Measurements from ENCODE around the gene RUNX3. TPM values are rescaled to one million over a fixed set of nuclear protein-coding genes. Genes with fewer than 3 reads are reported as not detected.

Gene RUNX3
- total RNA-seq, 2 experiments from 2014 or later, result 177 to 183 TPM

- peak; percentile 65 for DNase-seq
- H3K4me3 Mint-ChIP-seq, result peak overlapping the region; percentile 50
- peaks cover 94% of the 10 kb centered on the region for H3K4me1 Mint-ChIP-seq
- peak overlapping the region; percentile 85 for H3K27ac Mint-ChIP-seq
- no peaks in the 10 kb centered on the region for H3K27me3 Mint-ChIP-seq
- H3K36me3 Mint-ChIP-seq (ENCODE audit: low read depth), result peaks cover 84% of the 10 kb centered on the region
- H3K9me3 Mint-ChIP-seq, result no peaks in the 10 kb centered on the region
- POLR2A ChIA-PET, result interaction anchor here (0.8 to 8.6 kb wide), 16 partner anchors 9 to 280 kb away, joined by 3 to 105 read pairs (median 6); partner anchors contain the start of genes RUNX3 and SYF2
- CTCF ChIA-PET, result interaction anchor here (0.7 to 3.6 kb wide), 14 partner anchors 11 to 165 kb away, joined by 3 to 42 read pairs (median 4); partner anchors contain the start of gene RUNX3
Measured at GRCh38 chr1:24952413-24952841, 22.4 kb upstream of the RUNX3 start.

GRCh38 chr1:24951810-24952412, 21.8 kb upstream of the RUNX3 start:
- no peaks in the 10 kb centered on the region for H3K9me3 Mint-ChIP-seq
- no peak for DNase-seq
- H3K27ac Mint-ChIP-seq, result peak overlapping the region; percentile 85
- no peaks in the 10 kb centered on the region for H3K27me3 Mint-ChIP-seq
- peaks cover 94% of the 10 kb centered on the region for H3K4me1 Mint-ChIP-seq
- peak overlapping the region; percentile 50 for H3K4me3 Mint-ChIP-seq
- H3K36me3 Mint-ChIP-seq (ENCODE audit: low read depth), result peaks cover 83% of the 10 kb centered on the region
- POLR2A ChIA-PET, result interaction anchor here (0.7 to 8.6 kb wide), 20 partner anchors 9 to 281 kb away, joined by 3 to 105 read pairs (median 6); partner anchors contain the start of genes RUNX3 and SYF2
- CTCF ChIA-PET, result interaction anchor here (0.7 to 3.6 kb wide), 20 partner anchors 11 to 253 kb away, joined by 3 to 42 read pairs (median 4); partner anchors contain the start of gene RUNX3

DNA sequence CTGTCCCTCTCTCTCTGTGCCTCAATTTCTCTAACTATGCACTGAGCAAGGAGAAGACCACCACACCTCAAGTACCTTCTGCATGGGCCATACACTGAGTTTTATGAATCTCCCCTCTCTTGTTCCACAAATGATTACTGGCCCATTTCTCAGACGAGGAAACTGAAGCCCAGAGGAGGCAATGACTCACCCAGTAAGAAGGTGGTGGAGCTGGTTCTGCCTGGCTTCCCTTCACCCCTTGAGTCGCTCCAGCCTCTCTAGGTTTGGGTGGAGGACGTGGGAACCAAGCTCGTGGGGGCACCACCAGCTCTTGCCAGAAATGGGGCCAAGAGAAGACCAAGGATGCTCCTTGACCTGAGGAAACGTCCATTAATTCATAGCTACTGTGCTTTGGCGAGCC, 21.3 kb upstream of the RUNX3 start:
- H3K27me3 Mint-ChIP-seq, result no peaks in the 10 kb centered on the region
- ChIA-PET CTCF (interaction anchor here (0.8 to 3.6 kb wide), 17 partner anchors 12 to 254 kb away, joined by 3 to 42 read pairs (median 4); partner anchors contain the start of gene RUNX3), POLR2A (interaction anchor here (0.6 to 8.6 kb wide), 15 partner anchors 11 to 281 kb away, joined by 3 to 105 read pairs (median 7); partner anchors contain the start of genes RUNX3 and SYF2)
- H3K4me1 Mint-ChIP-seq, result peaks cover 94% of the 10 kb centered on the region
- peak overlapping the region; percentile 85 for H3K27ac Mint-ChIP-seq
- peaks cover 77% of the 10 kb centered on the region for H3K36me3 Mint-ChIP-seq (ENCODE audit: low read depth)
- no peaks in the 10 kb centered on the region for H3K9me3 Mint-ChIP-seq
- peak; percentile 29 for DNase-seq
- no peak overlapping the region for H3K4me3 Mint-ChIP-seq

GRCh38 chr1:24949331-24949881, 19.3 kb upstream of the RUNX3 start:
- H3K36me3 Mint-ChIP-seq (ENCODE audit: low read depth), result peaks cover 69% of the 10 kb centered on the region
- CTCF ChIA-PET, result interaction anchor here (1.3 kb wide), 1 partner anchor 88 kb away, joined by 4 read pairs; no protein-coding TSS in a partner anchor
- peaks cover 87% of the 10 kb centered on the region for H3K4me1 Mint-ChIP-seq
- POLR2A ChIA-PET, result interaction anchor here (0.6 kb wide), 1 partner anchor 19 kb away, joined by 3 read pairs; no protein-coding TSS in a partner anchor
- H3K9me3 Mint-ChIP-seq, result no peaks in the 10 kb centered on the region
- no peak overlapping the region for H3K4me3 Mint-ChIP-seq
- no peaks in the 10 kb centered on the region for H3K27me3 Mint-ChIP-seq
- no peak for DNase-seq
- H3K27ac Mint-ChIP-seq, result no peak overlapping the region

- Mint-ChIP-seq H3K4me3 (no peak overlapping the region), H3K27me3 (no peaks in the 10 kb centered on the region), H3K9me3 (no peaks in the 10 kb centered on the region), H3K36me3 (ENCODE audit: low read depth) (peaks cover 66% of the 10 kb centered on the region), H3K27ac (peak overlapping the region; percentile 16), H3K4me1 (peaks cover 81% of the 10 kb centered on the region)
- ChIA-PET POLR2A (interaction anchor here (1.1 to 1.7 kb wide), 3 partner anchors 11 to 37 kb away, joined by 3 to 11 read pairs (median 4); no protein-coding TSS in a partner anchor), CTCF (interaction anchor here (0.6 to 2.3 kb wide), 5 partner anchors 15 to 152 kb away, joined by 3 to 12 read pairs (median 8); partner anchors contain the start of gene RUNX3)
- DNase-seq, result no peak
Measured at GRCh38 chr1:24948079-24948827, 18.2 kb upstream of the RUNX3 start.

- no peak for DNase-seq
- ChIA-PET CTCF (interaction anchor here (0.6 to 2.3 kb wide), 5 partner anchors 14 to 153 kb away, joined by 3 to 12 read pairs (median 8); partner anchors contain the start of gene RUNX3), POLR2A (interaction anchor here (0.7 to 2.3 kb wide), 7 partner anchors 10 to 75 kb away, joined by 3 to 11 read pairs (median 4); no protein-coding TSS in a partner anchor)
- Mint-ChIP-seq H3K27me3 (no peaks in the 10 kb centered on the region), H3K27ac (no peak overlapping the region), H3K4me3 (no peak overlapping the region), H3K4me1 (peaks cover 77% of the 10 kb centered on the region), H3K36me3 (ENCODE audit: low read depth) (peaks cover 60% of the 10 kb centered on the region), H3K9me3 (no peaks in the 10 kb centered on the region)
Measured at GRCh38 chr1:24946861-24947658, 17.0 kb upstream of the RUNX3 start.

DNA sequence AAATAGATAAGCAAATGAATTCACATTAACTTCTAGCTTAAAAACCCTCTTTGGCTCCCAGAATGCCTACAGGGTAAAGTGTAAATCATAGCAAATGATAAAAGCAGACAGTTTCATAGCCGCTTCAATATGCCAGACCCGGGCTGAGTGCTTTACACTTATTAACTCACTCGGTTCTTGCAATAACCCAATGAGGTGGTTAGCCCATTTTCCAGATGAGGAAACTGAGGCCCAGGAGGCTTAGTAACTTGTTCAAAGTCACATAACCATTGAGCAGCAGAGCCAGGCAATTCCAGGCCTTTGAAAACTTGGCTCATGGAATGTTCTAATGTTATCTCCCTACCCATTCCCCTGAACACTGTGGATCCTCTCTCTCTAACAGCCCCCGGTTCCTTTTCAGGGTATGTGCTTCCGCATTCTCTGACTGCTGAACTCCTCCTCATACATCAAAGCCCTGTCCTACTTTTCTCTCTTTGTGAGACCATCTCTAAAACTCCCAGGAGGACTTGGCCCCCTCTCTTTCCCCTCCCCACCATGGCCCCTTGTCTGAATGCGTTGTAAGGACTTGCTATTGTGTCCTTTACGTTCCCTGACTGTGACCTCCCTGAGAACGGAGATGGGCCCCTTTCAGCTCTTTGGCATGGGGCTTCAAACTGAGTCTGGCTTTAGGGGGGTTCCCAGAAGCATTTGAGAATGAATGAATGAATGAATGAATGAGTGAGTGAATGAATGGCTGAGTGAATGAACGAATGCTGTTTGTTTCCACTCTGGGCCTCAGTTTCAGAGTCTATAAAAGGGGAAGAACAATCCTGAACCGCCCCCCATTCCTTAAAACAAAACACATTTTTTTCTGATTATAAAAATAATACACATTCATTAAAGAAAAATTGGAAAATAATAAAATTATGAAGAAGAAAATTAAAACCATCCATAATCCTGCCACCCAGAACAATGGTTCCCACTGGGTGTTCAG, 15.6 kb upstream of the RUNX3 start:
- no peaks in the 10 kb centered on the region for H3K9me3 Mint-ChIP-seq
- no peak for DNase-seq
- CTCF ChIA-PET, result interaction anchor here (1.0 to 2.3 kb wide), 4 partner anchors 13 to 91 kb away, joined by 3 to 12 read pairs (median 6); partner anchors contain the start of gene RUNX3
- POLR2A ChIA-PET, result interaction anchor here (0.7 to 2.3 kb wide), 2 partner anchors 10 to 19 kb away, joined by 3 to 7 read pairs; no protein-coding TSS in a partner anchor
- H3K27ac Mint-ChIP-seq, result no peak overlapping the region
- no peak overlapping the region for H3K4me3 Mint-ChIP-seq
- peaks cover 71% of the 10 kb centered on the region for H3K4me1 Mint-ChIP-seq
- H3K36me3 Mint-ChIP-seq (ENCODE audit: low read depth), result peaks cover 64% of the 10 kb centered on the region
- no peaks in the 10 kb centered on the region for H3K27me3 Mint-ChIP-seq

DNA sequence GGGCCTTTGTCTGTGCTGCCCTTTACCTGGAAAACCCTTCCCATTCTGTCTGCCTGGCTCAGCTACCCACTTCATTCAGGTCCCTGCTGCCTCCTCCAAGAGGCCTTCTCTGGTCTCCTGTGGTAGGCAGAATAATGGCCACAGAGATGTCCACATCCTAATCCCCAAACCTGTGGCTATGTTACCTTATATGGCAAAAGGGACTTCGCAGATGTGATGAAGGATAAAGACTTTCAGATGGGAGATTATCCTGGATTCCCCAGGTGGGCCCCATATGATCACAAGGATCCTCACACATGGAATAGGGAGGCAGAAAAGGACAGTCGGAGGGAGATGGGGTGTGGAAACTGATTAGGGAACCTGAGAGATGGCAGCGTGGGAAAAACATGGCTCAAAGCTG, 14.2 kb upstream of the RUNX3 start:
- Mint-ChIP-seq H3K27ac (no peak overlapping the region), H3K36me3 (ENCODE audit: low read depth) (peaks cover 66% of the 10 kb centered on the region), H3K4me1 (peaks cover 65% of the 10 kb centered on the region), H3K9me3 (no peaks in the 10 kb centered on the region), H3K27me3 (no peaks in the 10 kb centered on the region), H3K4me3 (no peak overlapping the region)
- DNase-seq, result no peak
- POLR2A ChIA-PET, result no interaction called here
- CTCF ChIA-PET, result interaction anchor here (1.0 to 1.4 kb wide), 3 partner anchors 11 to 93 kb away, joined by 3 read pairs; no protein-coding TSS in a partner anchor

GRCh38 chr1:24942789-24943188, 12.7 kb upstream of the RUNX3 start:
- Mint-ChIP-seq H3K9me3 (no peaks in the 10 kb centered on the region), H3K36me3 (ENCODE audit: low read depth) (peaks cover 66% of the 10 kb centered on the region), H3K4me3 (no peak overlapping the region), H3K4me1 (peaks cover 62% of the 10 kb centered on the region), H3K27me3 (no peaks in the 10 kb centered on the region), H3K27ac (no peak overlapping the region)
- POLR2A ChIA-PET, result interaction anchor here (1.1 kb wide), 1 partner anchor 9 kb away, joined by 3 read pairs; no protein-coding TSS in a partner anchor
- CTCF ChIA-PET, result no interaction called here
- DNase-seq, result no peak

- H3K4me1 Mint-ChIP-seq, result peaks cover 59% of the 10 kb centered on the region
Measured at GRCh38 chr1:24941564-24941963, 11.5 kb upstream of the RUNX3 start.

DNA sequence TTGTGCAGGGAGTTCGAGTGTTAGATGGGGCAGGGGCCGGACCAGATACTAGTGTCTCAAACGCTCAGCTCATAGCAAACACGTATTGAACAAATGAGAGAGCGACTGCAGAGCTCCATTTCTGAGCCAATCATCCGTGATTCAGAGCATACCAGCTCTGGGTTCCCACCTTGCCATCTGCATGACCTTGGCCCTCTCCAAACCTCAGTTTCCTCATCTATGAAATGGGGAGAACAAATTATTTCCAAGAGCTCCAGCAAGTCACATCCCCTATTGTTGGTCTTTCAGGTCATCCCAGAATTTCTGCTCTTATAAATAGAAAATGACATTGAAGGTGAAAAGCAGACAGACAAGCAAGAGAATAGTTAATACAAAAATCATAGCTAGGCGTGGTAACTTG, 10.2 kb upstream of the RUNX3 start:
- Mint-ChIP-seq H3K4me3 (no peak overlapping the region), H3K4me1 (peaks cover 62% of the 10 kb centered on the region), H3K36me3 (ENCODE audit: low read depth) (peaks cover 76% of the 10 kb centered on the region), H3K9me3 (no peaks in the 10 kb centered on the region), H3K27me3 (no peaks in the 10 kb centered on the region), H3K27ac (no peak overlapping the region)
- POLR2A ChIA-PET, result interaction anchor here (0.7 to 1.6 kb wide), 4 partner anchors 12 to 83 kb away, joined by 3 to 9 read pairs (median 6); no protein-coding TSS in a partner anchor
- CTCF ChIA-PET, result interaction anchor here (0.7 to 1.6 kb wide), 7 partner anchors 10 to 162 kb away, joined by 3 to 7 read pairs (median 3); partner anchors contain the start of gene RUNX3
- no peak for DNase-seq

More at GRCh38 chr1:24941564-24941963, 11.5 kb upstream of the RUNX3 start:
- H3K36me3 Mint-ChIP-seq (ENCODE audit: low read depth), result peaks cover 70% of the 10 kb centered on the region
- ChIA-PET POLR2A (interaction anchor here (0.7 to 1.5 kb wide), 4 partner anchors 9 to 22 kb away, joined by 3 to 8 read pairs (median 5); no protein-coding TSS in a partner anchor), CTCF (interaction anchor here (1.5 kb wide), 1 partner anchor 96 kb away, joined by 6 read pairs; no protein-coding TSS in a partner anchor)
- no peak overlapping the region for H3K27ac Mint-ChIP-seq
- H3K4me3 Mint-ChIP-seq, result no peak overlapping the region
- H3K9me3 Mint-ChIP-seq, result no peaks in the 10 kb centered on the region
- no peaks in the 10 kb centered on the region for H3K27me3 Mint-ChIP-seq
- no peak for DNase-seq

All from activated CD4-positive, alpha-beta memory T cell treated with anti-CD3 and anti-CD28 coated beads, Interleukin-2, amount 10 ng/mL, durations not matched to agents 7 days and 5 days (primary cell).